HepG2 (cell line): ENCODE results near the gene DIP2C. TPM values are rescaled to one million over a fixed set of nuclear protein-coding genes. Genes with fewer than 3 reads are reported as not detected.

Experiments used
- ATAC-seq: fragments of 200-7000 bp; cut with Tn5 transposase; 3 replicates; pipeline ENCODE4 v1.9.1; 2020; ENCODE audit warnings: mild to moderate bottlenecking, moderate library complexity
- BruUV-seq: library from RNA; stranded (reverse); fragments of 400-500 nt; replicated peaks from 2 replicates; lab custom pipeline; 2021; lab: Mats Ljungman, UMichigan
- CTCF ChIA-PET: fragments of 300-600 bp; formaldehyde crosslinking; extraction: SDS; loops from one replicate; lab custom pipeline; 2021; ENCODE audit warnings: low total read pairs, inconsistent platforms, low intra/inter-chr PET ratio; lab: Yijun Ruan, JAX
- POLR2A ChIA-PET: fragments of 350-600 bp; sonication (Branson Sonifier 250); formaldehyde crosslinking; loops from one replicate; lab custom pipeline; 2020; ENCODE audit warnings: antibody characterized with exemption, inconsistent platforms; lab: Yijun Ruan, JAX
- DNase-seq: peaks from one replicate; pipeline ENCODE4 v3.0.0-alpha.2; 2015; ENCODE audit warnings: low spot score
- FAIRE-seq: peaks from 3 replicates; lab custom pipeline; 2011; peaks lifted over from hg19 to GRCh38; lab: Jason Lieb, UNC
- H2AFZ ChIP-seq: one replicate; pipeline ENCODE4 v1.6.1; 2011; ENCODE audit warnings: low read length, inconsistent platforms
- H3K27ac ChIP-seq: fragments of 300-600 bp; 3 replicates; pipeline ENCODE4 v1.8.0; 2011; ENCODE audit warnings: mixed run types, mild to moderate bottlenecking, mixed read lengths, low read length, inconsistent platforms; ENCODE audit not compliant: insufficient read depth; ENCODE audit errors: extremely low read length
- H3K27me3 ChIP-seq, 2 experiments: fragments of 200-600 bp in 1 of 2; 2 replicates in 1 of 2; 3 replicates in 1 of 2; pipeline versions ENCODE4 v1.6.0 to v1.8.0; 2011; ENCODE audit warnings: low read length in 2 of 2, mild to moderate bottlenecking in 2 of 2, moderate library complexity in 2 of 2, inconsistent platforms in 1 of 2; ENCODE audit not compliant: insufficient read depth in 2 of 2, control insufficient read depth in 1 of 2
- H3K36me3 ChIP-seq, 2 experiments: fragments of 200-600 bp in 1 of 2; replicated peaks in 1 of 2; 2 replicates in 1 of 2; 3 replicates in 1 of 2; pipeline versions ENCODE4 v1.5.1 to v1.8.0; 2011; ENCODE audit warnings: low read length in 2 of 2, inconsistent platforms in 1 of 2; ENCODE audit not compliant: insufficient read depth in 2 of 2, control insufficient read depth in 1 of 2
- H3K4me1 ChIP-seq: 2 replicates; pipeline ENCODE4 v1.5.1; 2012; ENCODE audit warnings: low read length, inconsistent platforms; ENCODE audit not compliant: insufficient read depth
- H3K4me2 ChIP-seq: 2 replicates; pipeline ENCODE4 v1.6.0; 2011; ENCODE audit warnings: low read depth, low read length, inconsistent platforms
- H3K4me3 ChIP-seq, 3 experiments: fragments of 200-600 bp in 1 of 3; sonication (generic), shearing (Covaris generic) in 1 of 3; replicated peaks in 1 of 3; 2 replicates each; pipeline ENCODE4 v1.5.1; 2011 to 2016; ENCODE audit warnings: low read length in 3 of 3, inconsistent platforms in 2 of 3, low read depth in 2 of 3, mild to moderate bottlenecking in 2 of 3, control low read depth in 1 of 3, mixed read lengths in 1 of 3; ENCODE audit not compliant: insufficient read depth in 1 of 3
- H3K79me2 ChIP-seq: one replicate; pipeline ENCODE4 v1.6.1; 2011; ENCODE audit warnings: low read length, inconsistent platforms; ENCODE audit not compliant: insufficient read depth
- H3K9ac ChIP-seq: 2 replicates; pipeline ENCODE4 v1.6.0; 2011; ENCODE audit warnings: mild to moderate bottlenecking, low read depth, low read length, inconsistent platforms; ENCODE audit not compliant: insufficient read depth
- H3K9me3 ChIP-seq: 2 replicates; pipeline ENCODE4 v1.5.1; 2012; ENCODE audit warnings: mild to moderate bottlenecking, low read length
- H4K20me1 ChIP-seq: 2 replicates; pipeline ENCODE4 v1.6.0; 2011; ENCODE audit warnings: inconsistent platforms, mild to moderate bottlenecking, low read length, moderate library complexity; ENCODE audit not compliant: insufficient read depth
- AKAP8 ChIP-seq: sonication (generic); formaldehyde crosslinking; IDR thresholded peaks from 2 replicates; pipeline ENCODE4 v1.5.1; 2020; ENCODE audit warnings: mild to moderate bottlenecking, missing genetic modification reagents
- FOXA3 ChIP-seq: IDR thresholded peaks from 2 replicates; pipeline ENCODE4 v1.6.1; 2016; ENCODE audit warnings: missing genetic modification reagents, missing compliant biosample characterization
- HNF4A ChIP-seq: sonication (generic); formaldehyde crosslinking; IDR thresholded peaks from 2 replicates; pipeline ENCODE4 v1.4.0; 2020; ENCODE audit warnings: missing genetic modification reagents
- PITX1 ChIP-seq: sonication (generic); formaldehyde crosslinking; IDR thresholded peaks from 2 replicates; pipeline ENCODE4 v1.5.1; 2020; ENCODE audit warnings: mild to moderate bottlenecking, missing genetic modification reagents
- PREB ChIP-seq: sonication (generic); formaldehyde crosslinking; IDR thresholded peaks from 2 replicates; pipeline ENCODE4 v1.4.0; 2020; ENCODE audit warnings: missing genetic modification reagents
- SMAD9 ChIP-seq: sonication (generic); formaldehyde crosslinking; IDR thresholded peaks from 2 replicates; pipeline ENCODE4 v1.5.1; 2020; ENCODE audit warnings: mild to moderate bottlenecking, missing genetic modification reagents
- SMARCE1 ChIP-seq: fragments of 450-650 bp; IDR thresholded peaks from 2 replicates; pipeline ENCODE4 v1.6.1; 2017; ENCODE audit warnings: borderline replicate concordance
- SRSF1 ChIP-seq: fragments of 200-400 bp; formaldehyde crosslinking; optimal IDR thresholded peaks from 2 replicates; pipeline ENCODE3; 2017; ENCODE audit warnings: mild to moderate bottlenecking, low read depth, low read length, moderate library complexity
- STAG1 ChIP-seq: sonication (generic); formaldehyde crosslinking; IDR thresholded peaks from 2 replicates; pipeline ENCODE4 v1.4.0; 2020; ENCODE audit warnings: missing genetic modification reagents
- ZBTB25 ChIP-seq: IDR thresholded peaks from 2 replicates; pipeline ENCODE4 v1.6.1; 2018; ENCODE audit warnings: missing genetic modification reagents
- ZBTB3 ChIP-seq: sonication (generic); formaldehyde crosslinking; IDR thresholded peaks from 2 replicates; pipeline ENCODE4 v1.4.0; 2020; ENCODE audit warnings: low read depth, mild to moderate bottlenecking, moderate library complexity, missing genetic modification reagents, borderline replicate concordance
- ZNF160 ChIP-seq: sonication (generic); formaldehyde crosslinking; IDR thresholded peaks from 2 replicates; pipeline ENCODE4 v1.8.0; 2022; ENCODE audit warnings: mild to moderate bottlenecking, inconsistent platforms, missing genetic modification reagents
- ZNF260 ChIP-seq: sonication (generic); formaldehyde crosslinking; IDR thresholded peaks from 2 replicates; pipeline ENCODE4 v1.4.0; 2020; ENCODE audit warnings: missing genetic modification reagents, low read depth, mild to moderate bottlenecking, borderline replicate concordance
- ZNF530 ChIP-seq: sonication (generic); formaldehyde crosslinking; IDR thresholded peaks from 2 replicates; pipeline ENCODE4 v1.5.0; 2020; ENCODE audit warnings: low read depth, mild to moderate bottlenecking, missing genetic modification reagents
- ZNF564 ChIP-seq: sonication (generic); formaldehyde crosslinking; IDR thresholded peaks from 2 replicates; pipeline ENCODE4 v1.8.1; 2023; ENCODE audit warnings: mild to moderate bottlenecking, missing genetic modification reagents
- ZNF576 ChIP-seq: sonication (generic); formaldehyde crosslinking; IDR thresholded peaks from 2 replicates; pipeline ENCODE4 v1.4.0; 2020; ENCODE audit warnings: mild to moderate bottlenecking, missing genetic modification reagents
- ZNF644 ChIP-seq: IDR thresholded peaks from 2 replicates; pipeline ENCODE4 v1.6.1; 2016; ENCODE audit warnings: low read depth
- ZNF720 ChIP-seq: sonication (generic); formaldehyde crosslinking; IDR thresholded peaks from 2 replicates; pipeline ENCODE4 v1.4.0; 2020; ENCODE audit warnings: missing genetic modification reagents
- WGBS: methylation state at CpG from one replicate; pipeline ENCODE4 v1.1.6; 2017; ENCODE audit warnings: low lambda C conversion rate; 5-methylcytosine and 5-hydroxymethylcytosine counted together
- in situ Hi-C: cut with HindIII; loops from 2 replicates; pipeline ENCODE4 v1.10.0; 2017; ENCODE audit warnings: low pct_unique_long_range_greater_than_20kb; ENCODE audit not compliant: extremely low pct_ligation_motif_present
- intact Hi-C: fragments of 100-400 bp; cut with micrococcal nuclease; formaldehyde crosslinking; loops from one replicate; pipeline ENCODE4 v1.10.0; 2022; ENCODE audit not compliant: unreplicated experiment
- polyA plus RNA-seq, 8 experiments: library from polyadenylated mRNA; depleted of rRNA in 3 of 8; stranded (reverse) in 7 of 8; unstranded in 1 of 8; fragments of >200 nt; fragmentation: Illumina TruSeq in 4 of 8; extraction: Trizol in 4 of 8; gene quantifications; 2 replicates each; pipeline versions ENCODE4 v1.2.1 to v1.2.3, GENCODE V29; 2011 to 2016; ENCODE audit warnings: low read depth in 4 of 8, missing spikeins in 1 of 8, mixed read lengths in 1 of 8; ENCODE audit not compliant: insufficient read depth in 1 of 8
- total RNA-seq, 5 experiments: library from RNA; depleted of rRNA; stranded (reverse); fragments of >200 nt; fragmentation: Illumina TruSeq; extraction: Trizol; gene quantifications; 2 replicates each; pipeline ENCODE4 v1.2.3, GENCODE V29; 2016; ENCODE audit warnings: low read depth in 1 of 5

DIP2C gene
- total and polyA plus RNA-seq, 2 of the 13 experiments (the other 11 are each of a cell fraction or from before 2014, with no cell fraction given) = 2.2 to 2.7 TPM

- Histone ChIP-seq H3K79me2 (no peaks in the 10 kb centered on the region), H3K27ac (no peak overlapping the region), H3K4me2 (no peak overlapping the region), H3K9me3 (no peaks in the 10 kb centered on the region), H2AFZ (no peak overlapping the region), H3K9ac (no peak overlapping the region), H3K27me3 (no peaks in the 10 kb centered on the region; a peak in 2 of 5 replicates), H3K4me3 (no peak overlapping the region), H3K4me1 (no peaks in the 10 kb centered on the region), H3K36me3 (no peaks in the 10 kb centered on the region; a peak in 1 of 5 replicates), H4K20me1 (no peaks in the 10 kb centered on the region)
- FAIRE-seq (no peak), ATAC-seq (no peak; the same call in 2 of the 3 replicates), DNase-seq (no peak)
- no peak for TF ChIP-seq ZNF530 (CRISPR knock-in tag)
- intact Hi-C loops = no loop called here
- CTCF ChIA-PET = no interaction called here
- POLR2A ChIA-PET = no interaction called here
- in situ Hi-C loops = no loop called here
- WGBS = 83% methylated on average over 2 of the region's 3 CpGs
- no TSS peak for BruUV-seq
These were observed 418.3 kb downstream of the DIP2C start for GRCh38 chr10:271201-271600.

GRCh38 chr10:269440-270074 lies 419.9 kb downstream of the DIP2C start:
- no peak overlapping the region for H3K4me3 ChIP-seq
- H3K4me1 ChIP-seq = no peaks in the 10 kb centered on the region
- in situ Hi-C loops = no loop called here
- WGBS = 18% methylated on average over 4 of the region's 10 CpGs
- ATAC-seq (no peak), FAIRE-seq (no peak), DNase-seq (no peak)
- no TSS peak for BruUV-seq
- H3K9ac ChIP-seq = no peak overlapping the region
- ChIA-PET CTCF (no interaction called here), POLR2A (interaction anchor here (0.6 kb wide), 1 partner anchor 60 kb away, joined by 3 read pairs; no protein-coding TSS in a partner anchor)
- intact Hi-C loops = no loop called here
- H3K9me3 ChIP-seq = no peaks in the 10 kb centered on the region
- no peak overlapping the region for H3K27ac ChIP-seq
- no peaks in the 10 kb centered on the region; a peak in 2 of 5 replicates for H3K27me3 ChIP-seq
- no peaks in the 10 kb centered on the region for H3K36me3 ChIP-seq
- no peaks in the 10 kb centered on the region for H4K20me1 ChIP-seq
- H2AFZ ChIP-seq = no peak overlapping the region
- no peak overlapping the region for H3K4me2 ChIP-seq
- no peaks in the 10 kb centered on the region for H3K79me2 ChIP-seq
- TF ChIP-seq ZBTB3 (CRISPR knock-in tag) = no peak
- TF ChIP-seq FOXA3 (CRISPR knock-in tag) = no peak
- no peak for TF ChIP-seq PREB (CRISPR knock-in tag)
- no peak for TF ChIP-seq ZNF260 (CRISPR knock-in tag)
- TF ChIP-seq ZNF564 (CRISPR knock-in tag) = no peak
- TF ChIP-seq ZNF720 (CRISPR knock-in tag) = no peak
- TF ChIP-seq AKAP8 (CRISPR knock-in tag) = no peak
- no peak for TF ChIP-seq ZNF160 (CRISPR knock-in tag)
- TF ChIP-seq HNF4A (CRISPR knock-in tag) = no peak
- TF ChIP-seq ZBTB25 (CRISPR knock-in tag) = no peak
- TF ChIP-seq ZNF644 (CRISPR knock-in tag) = no peak
- TF ChIP-seq STAG1 (CRISPR knock-in tag) = no peak
- TF ChIP-seq ZNF576 (CRISPR knock-in tag) = no peak
- no peak for TF ChIP-seq SRSF1
- no peak for TF ChIP-seq SMAD9
- no peak for TF ChIP-seq SMARCE1
- no peak for TF ChIP-seq PITX1 (CRISPR knock-in tag)
